ENCODE measurements around the gene GABARAP.
"Not testable (repeated sequence)": the region's sequence is repeated elsewhere in the genome, so short reads cannot be mapped to it uniquely, and the experiment has no call there.

GABARAP gene

DNA sequence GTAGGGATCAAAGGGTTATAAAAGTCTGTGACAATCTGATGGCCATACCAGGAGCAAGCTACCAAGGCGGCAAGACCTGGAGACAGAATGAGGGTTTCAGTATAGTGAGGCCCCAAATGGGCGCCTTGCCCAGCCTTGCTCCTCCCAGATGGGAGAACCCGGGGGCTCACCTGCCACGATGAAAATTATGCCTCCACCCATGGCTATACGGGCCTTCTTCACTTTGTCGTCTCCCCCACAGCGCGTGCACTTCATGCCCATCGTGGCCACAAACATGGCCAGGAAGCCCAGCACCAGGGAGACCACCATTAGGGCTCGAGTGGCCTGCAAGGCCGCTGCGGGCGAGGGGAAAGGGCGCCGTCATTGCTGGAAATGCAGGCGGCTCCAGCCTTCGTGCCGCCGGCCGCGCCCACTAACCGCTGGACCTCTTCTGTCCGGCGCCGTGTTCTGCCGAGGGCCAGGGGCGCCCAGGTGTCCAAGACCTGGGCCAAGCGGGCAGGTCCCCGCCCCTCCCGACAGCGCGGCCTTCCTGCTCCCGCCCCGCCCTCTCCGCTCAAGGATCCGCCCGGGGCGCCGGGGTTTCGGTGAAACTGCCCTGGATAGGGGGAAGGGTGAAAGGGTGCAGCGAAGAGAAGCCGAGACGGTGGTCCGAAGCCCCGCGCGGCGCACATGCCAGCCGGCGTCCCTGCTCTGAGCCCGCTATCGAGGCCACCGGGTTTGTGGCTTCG is 18.6 kb upstream of the GABARAP start:
- DNase-seq: peak; percentile 33

- no peak for DNase-seq
These were observed 17.9 kb upstream of the GABARAP start for GRCh38 chr17:7260151-7260550.

DNA sequence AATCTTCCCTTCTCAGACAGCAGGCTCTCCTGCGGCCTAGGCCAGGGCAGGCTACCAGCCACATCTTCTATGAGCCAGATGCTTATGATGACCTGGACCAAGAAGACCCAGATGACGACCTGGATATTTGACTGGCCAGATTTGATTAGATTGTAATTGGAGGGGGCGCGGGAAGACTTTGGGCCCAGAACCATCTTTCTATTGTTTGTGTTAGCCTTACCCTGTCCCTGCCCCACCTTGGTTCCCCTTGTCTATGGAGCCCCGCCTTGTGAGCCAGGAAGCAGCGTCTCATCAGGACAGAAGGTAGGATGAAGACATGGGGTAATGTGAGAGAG is 17.3 kb upstream of the GABARAP start:
- no peak for DNase-seq

DNA sequence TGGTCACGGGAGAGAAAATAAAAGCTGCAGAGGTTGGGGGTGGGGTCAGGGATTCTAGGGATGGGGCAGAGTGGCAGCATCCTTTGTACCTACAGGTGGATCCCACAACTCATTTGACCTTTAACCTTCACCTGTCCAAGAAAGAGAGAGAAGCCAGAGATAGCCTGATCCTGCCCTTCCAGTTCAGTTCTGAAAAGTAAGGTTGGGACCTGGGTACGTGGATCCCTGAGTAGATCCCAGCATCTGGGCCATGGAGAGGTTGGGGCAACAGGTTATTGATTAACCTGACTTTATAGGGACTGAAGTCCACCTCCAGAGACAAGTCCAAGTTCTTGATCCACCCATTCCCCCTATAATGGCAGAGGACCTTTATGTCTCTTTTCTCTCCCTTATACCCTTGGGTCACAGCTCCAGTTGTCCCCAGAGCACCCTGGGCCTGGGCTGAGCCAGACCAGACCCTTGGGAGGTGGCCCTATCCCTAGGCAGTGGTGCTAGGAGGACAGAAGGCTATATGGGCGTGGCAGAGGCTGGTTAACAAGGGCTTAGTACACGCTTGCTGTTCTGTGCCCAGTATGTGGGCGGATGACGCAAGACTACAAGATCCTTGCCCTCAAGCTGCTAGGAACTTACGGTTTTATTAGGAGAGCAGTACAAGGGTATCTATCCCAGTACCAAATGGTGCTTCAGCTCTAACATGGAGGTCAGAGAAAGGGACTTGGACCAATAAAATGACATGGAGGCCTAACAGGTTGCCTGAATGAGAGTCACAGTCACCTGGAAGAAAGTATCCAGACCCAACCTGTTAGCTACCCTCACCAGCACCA is 16.7 kb upstream of the GABARAP start:
- no peak for DNase-seq

- no peak for DNase-seq
These were observed 14.7 kb upstream of the GABARAP start for GRCh38 chr17:7256766-7257456.

DNA sequence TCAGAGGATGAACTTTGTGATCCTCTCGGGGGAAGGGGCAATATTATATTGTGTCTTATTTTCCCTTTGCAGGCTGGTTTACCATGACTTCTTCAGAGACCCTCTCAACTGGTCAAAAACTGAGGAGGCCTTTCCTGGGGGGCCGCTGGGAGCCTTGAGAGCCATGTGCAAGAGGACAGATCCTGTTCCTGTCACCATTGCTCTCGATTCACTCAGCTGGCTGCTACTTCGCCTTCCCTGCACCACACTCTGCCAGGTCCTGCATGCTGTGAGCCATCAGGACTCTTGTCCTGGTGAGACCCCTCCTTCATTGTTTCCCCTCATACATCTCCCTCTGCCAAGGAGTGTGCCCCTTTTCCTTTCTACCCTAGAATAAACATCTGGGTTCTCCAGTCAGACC is 12.3 kb upstream of the GABARAP start:
- DNase-seq: no peak

GRCh38 chr17:7253082-7253481 is 10.8 kb upstream of the GABARAP start:
- no peak for DNase-seq

DNA sequence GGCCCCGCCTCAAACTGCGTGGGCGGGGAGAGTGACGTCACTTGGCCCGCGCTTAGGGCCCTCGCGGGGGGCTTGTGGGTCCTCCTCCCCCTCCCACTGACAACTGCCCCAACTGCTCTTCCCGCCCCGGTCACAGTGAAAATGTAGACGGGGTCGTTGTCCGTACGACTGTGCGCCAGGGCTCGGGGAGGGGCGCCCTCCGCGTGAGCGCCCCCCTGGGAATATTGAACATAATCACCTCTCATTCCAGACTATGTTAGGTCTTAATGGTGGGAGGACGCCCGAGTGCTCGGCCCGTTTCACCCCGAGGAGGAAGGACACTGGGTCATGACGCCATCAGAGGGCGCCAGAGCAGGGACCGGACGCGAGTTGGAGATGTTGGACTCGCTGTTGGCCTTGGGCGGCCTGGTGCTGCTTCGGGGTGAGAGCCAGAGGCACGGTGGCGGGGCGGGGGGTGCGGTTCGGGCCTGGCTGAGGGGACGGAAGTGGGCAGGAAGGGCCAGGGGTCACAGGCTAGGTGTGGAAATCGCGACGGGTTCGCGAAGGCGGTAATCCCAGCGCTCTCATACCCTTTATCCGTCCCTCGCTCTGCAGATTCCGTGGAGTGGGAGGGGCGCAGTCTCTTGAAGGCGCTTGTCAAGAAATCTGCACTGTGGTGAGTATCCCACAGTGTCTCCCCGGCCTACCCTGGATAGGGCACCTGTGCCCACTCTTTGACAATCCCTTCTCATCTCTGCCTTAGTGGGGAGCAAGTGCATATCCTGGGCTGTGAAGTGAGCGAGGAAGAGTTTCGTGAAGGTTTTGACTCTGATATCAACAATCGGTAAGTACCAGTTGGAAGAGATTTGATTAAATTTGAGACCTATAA is 10.2 kb upstream of the GABARAP start, which contains the start of gene ELP5:
TSS of gene ELP5 (plus strand) at position 40 of the 868 bp plus-strand sequence. CDS start at position 376, 336 bp downstream.
- peak; percentile 89 for DNase-seq

DNA sequence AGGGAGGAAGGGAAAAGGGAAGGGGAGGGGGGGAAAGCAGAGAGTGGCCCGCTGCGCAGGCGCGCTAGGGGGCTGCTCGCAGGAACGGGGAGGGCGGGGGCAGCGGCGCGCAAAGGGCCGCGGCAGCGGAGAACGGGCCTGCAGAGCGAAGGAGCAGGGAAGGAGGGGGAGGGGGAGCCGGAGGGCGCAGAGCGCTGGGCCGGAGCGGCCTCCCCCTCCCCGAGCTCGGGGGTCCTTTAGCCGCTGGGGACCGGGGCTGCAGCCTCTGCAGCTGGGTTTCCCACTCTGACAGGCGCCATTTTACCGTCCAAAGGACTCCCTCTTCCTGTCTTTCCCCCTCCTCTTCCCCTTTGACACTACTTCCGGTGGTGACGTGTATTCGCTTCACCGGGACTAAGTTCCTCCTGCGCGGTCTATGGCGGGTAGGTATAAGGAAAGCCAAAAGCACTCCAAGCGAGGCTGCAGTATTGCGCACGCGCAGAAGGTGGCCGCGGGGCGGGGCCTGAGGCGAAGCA is 9.5 kb upstream of the GABARAP start, which contains the start of gene CTDNEP1:
TSS of gene CTDNEP1 (minus strand) at position 74 of the 515 bp plus-strand sequence. CDS start 438 bp downstream, outside the sequence.
- DNase-seq: peak; percentile 99

DNA sequence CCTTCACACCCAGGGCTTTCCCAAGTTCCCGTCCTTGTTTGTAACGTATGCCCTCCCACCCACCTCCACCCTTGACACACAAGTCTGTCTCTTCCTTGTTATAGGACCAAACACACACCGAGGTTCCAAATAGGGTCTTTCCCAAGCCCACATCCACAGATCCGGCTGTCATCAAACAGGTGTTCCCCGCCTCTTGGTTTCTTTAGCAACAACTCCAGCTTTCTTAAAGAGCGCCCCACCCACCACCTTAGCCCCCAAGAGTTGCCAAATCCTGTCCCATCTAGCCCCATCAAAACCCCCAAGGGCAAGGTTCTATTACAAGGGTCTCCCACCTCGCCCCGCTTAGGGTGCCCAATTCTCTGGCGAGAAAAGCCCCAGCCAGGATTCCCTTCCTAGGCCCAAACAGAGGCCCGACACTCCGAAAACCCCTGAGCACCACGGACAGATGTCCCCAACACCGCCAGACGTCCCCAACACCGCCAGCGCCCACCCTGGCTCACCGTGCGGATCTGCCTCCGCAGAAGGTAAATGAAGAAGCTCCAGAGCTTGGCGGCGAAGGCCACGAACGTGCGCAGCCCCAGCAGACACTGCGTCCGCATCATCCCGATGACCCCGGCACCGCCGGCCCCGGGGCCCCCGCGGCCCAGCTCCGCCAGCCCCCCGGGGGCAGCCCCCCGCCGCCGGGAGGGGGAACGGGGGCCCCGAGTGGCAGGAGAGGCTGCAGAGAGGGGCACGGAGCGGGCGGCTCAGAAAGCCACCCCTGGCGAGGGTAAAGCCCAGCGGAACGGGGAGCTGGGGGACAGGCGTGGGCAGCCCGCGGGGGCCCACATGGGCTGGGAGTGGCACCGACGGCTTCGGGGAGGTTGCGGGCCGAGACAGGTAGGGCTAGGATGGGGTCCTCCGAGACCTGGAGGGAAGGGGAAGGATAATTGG is 8.7 kb upstream of the GABARAP start:
- DNase-seq: no peak

DNA sequence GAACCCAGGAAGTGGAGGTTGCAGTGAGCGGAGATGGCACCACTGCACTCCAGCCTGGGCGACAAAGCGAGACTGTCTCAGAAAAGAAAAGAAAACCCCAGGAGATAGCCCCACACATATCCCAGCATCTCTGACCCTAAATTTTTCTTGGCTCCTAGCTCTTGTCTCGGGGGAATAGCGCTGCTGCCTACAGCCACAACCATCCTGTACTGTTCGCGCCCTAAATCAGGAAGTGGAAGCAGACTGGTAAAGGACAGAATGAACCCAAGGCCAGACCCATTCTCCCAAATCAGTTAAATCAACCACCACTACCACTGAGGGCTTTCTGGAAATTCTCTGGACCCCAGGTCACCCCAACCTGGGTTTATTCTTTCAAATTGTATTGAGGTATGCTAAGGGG is 7.6 kb upstream of the GABARAP start:
- no peak for DNase-seq

DNA sequence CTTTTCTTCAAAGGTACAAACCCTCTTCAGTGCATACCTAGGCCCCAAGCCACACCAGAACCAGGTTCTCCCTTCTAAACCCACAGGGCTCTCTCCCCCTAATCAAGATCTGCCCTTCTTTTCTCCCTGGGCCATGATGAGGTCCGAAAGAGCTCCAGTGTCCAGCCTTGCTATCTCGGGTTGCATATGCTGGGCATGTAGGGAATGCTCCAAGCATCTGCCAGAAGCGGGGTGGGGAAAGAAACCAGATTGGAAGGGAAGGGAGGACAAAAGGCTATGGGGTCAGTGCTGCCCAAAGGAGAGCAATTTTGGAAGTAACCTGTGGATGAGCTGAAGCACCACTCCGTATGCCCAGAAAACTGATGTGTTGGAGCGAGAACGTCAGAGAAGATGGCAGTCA is 7.0 kb upstream of the GABARAP start:
- no peak for DNase-seq

DNA sequence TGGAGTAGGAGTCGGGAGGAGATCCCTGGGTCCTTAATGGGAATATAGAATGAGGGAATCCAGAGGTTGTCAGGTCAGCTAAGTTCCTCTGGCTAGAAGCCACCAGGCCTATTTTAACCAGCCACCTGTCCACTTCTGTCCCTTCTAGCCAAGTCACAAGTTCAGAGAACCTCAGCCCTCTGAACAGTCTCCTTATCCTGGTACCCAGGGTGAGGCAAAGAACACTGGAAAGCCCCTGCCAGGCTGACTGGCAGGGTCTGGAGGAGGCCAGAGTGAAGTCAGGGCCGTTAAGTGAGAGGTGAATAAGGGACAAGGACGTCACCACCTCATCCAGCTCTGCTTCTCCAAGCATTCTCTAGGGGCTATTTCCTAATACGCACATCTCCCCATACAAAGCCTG is 6.5 kb upstream of the GABARAP start:
- no peak for DNase-seq

GRCh38 chr17:7246779-7247178 is 4.5 kb upstream of the GABARAP start:
- DNase-seq: no peak

- DNase-seq: not testable (repeated sequence)
These were observed 1.6 kb upstream of the GABARAP start for GRCh38 chr17:7243838-7244237.

DNA sequence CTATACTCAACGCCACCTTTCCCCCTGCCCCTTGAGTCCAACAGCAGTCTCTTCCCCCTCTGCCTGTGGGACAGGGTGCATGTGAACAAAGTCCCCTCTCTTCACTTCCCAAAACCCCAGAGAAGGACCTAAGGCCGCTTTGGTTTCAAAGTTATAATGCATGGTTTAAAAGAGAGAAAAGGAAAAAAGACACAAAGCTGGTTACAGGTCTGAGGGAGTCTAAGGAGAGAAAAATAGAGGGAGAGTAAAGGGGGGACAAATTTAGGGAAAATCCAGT is 1.1 kb upstream of the GABARAP start:
- no peak for DNase-seq

GRCh38 chr17:7242717-7243452 is 636 bp upstream of the GABARAP start:
- DNase-seq: peak; percentile 93

GRCh38 chr17:7241090-7241733 is 1.0 kb downstream of the GABARAP start:
- no peak for DNase-seq

- DNase-seq: no peak
These were observed 1.9 kb downstream of the GABARAP start for GRCh38 chr17:7240375-7240774.

All from stimulated activated CD4-positive, alpha-beta T cell treated with anti-CD3 and anti-CD28 coated beads, Interleukin-4, amount 100 ng/mL, for 24 hours (primary cell).